IPS DF 6.9 (cell line): ENCODE data around the gene ONECUT1.
"Not testable (repeated sequence)": the region's sequence is repeated elsewhere in the genome, so short reads cannot be mapped to it uniquely, and the experiment has no call there.

ENCODE experiments used
- DNase-seq: peaks from one replicate; pipeline ENCODE4 v3.0.0-alpha.2; 2013; ENCODE audit warnings: low read depth, low spot score
- H3K27ac ChIP-seq: one replicate; pipeline ENCODE4 v1.5.1; 2013; ENCODE audit warnings: low read length, control low read depth
- H3K27me3 ChIP-seq: 2 replicates; pipeline ENCODE4 v1.6.1; 2013; ENCODE audit warnings: mild to moderate bottlenecking, low read length; ENCODE audit not compliant: control insufficient read depth, insufficient read depth
- H3K36me3 ChIP-seq: 2 replicates; pipeline ENCODE4 v1.6.1; 2013; ENCODE audit warnings: low read length; ENCODE audit not compliant: control insufficient read depth, insufficient read depth
- H3K4me1 ChIP-seq: 2 replicates; pipeline ENCODE4 v1.6.1; 2013; ENCODE audit warnings: low read length; ENCODE audit not compliant: control insufficient read depth, insufficient read depth
- H3K4me3 ChIP-seq: 2 replicates; pipeline ENCODE4 v1.5.1; 2013; ENCODE audit warnings: mild to moderate bottlenecking, low read length
- H3K9me3 ChIP-seq: 2 replicates; pipeline ENCODE4 v1.6.1; 2013; ENCODE audit warnings: low read length, inconsistent platforms; ENCODE audit not compliant: control insufficient read depth, insufficient read depth
- WGBS: extraction: QIAGEN DNeasy Blood & Tissue Kit; methylation state at CpG from one replicate; pipeline ENCODE4 v1.1.7; 2013; ENCODE audit warnings: mixed read lengths, missing lambda C conversion rate; ENCODE audit not compliant: insufficient read length, insufficient coverage; 5-methylcytosine and 5-hydroxymethylcytosine counted together

Gene ONECUT1

GRCh38 chr15:52790169-52790708 lies at the start of gene ONECUT1:
TSS of gene ONECUT1 (minus strand) at chr15:52790336. CDS start at chr15:52789884, 452 bp downstream.
- Histone ChIP-seq H3K27me3 (peaks cover 73% of the 10 kb centered on the region), H3K4me3 (peak within 1 kb of the TSS; percentile 38; the same call in 1 of the 2 replicates), H3K27ac (no peak within 1 kb of the TSS), H3K4me1 (peaks cover 19% of the 10 kb centered on the region), H3K36me3 (no peaks in the 10 kb centered on the region), H3K9me3 (no peaks in the 10 kb centered on the region)
- WGBS: no CpG with 5 or more reads among the region's 64 CpGs
- no peak for DNase-seq

- H3K9me3 ChIP-seq: no peaks in the 10 kb centered on the region
- H3K27me3 ChIP-seq: no peaks in the 10 kb centered on the region
- no peak overlapping the region for H3K27ac ChIP-seq
- H3K4me1 ChIP-seq: no peaks in the 10 kb centered on the region
- H3K36me3 ChIP-seq: no peaks in the 10 kb centered on the region
- 100% methylated on average over 3 of the region's 3 CpGs for whole genome bisulfite sequencing
- DNase-seq: no peak
- H3K4me3 ChIP-seq: no peak overlapping the region
Observed at GRCh38 chr15:52834379-52834778, 44.2 kb upstream of the ONECUT1 start.

- DNase-seq, H3K27me3 ChIP-seq, H3K4me1 ChIP-seq, H3K9me3 ChIP-seq, H3K4me3 ChIP-seq, H3K36me3 ChIP-seq, H3K27ac ChIP-seq: not testable (repeated sequence)
- WGBS: no CpG with 5 or more reads among the region's 14 CpGs
Observed at GRCh38 chr15:52824169-52824942, 34.2 kb upstream of the ONECUT1 start.

GRCh38 chr15:52822475-52822874 lies 32.3 kb upstream of the ONECUT1 start:
- no CpG with 5 or more reads among the region's 2 CpGs for WGBS
- Histone ChIP-seq H3K9me3 (no peaks in the 10 kb centered on the region; the same call in 1 of the 2 replicates), H3K4me1 (no peaks in the 10 kb centered on the region), H3K27me3 (no peaks in the 10 kb centered on the region), H3K4me3 (no peak overlapping the region), H3K36me3 (no peaks in the 10 kb centered on the region), H3K27ac (no peak overlapping the region)
- DNase-seq: no peak

GRCh38 chr15:52819253-52819652 lies 29.1 kb upstream of the ONECUT1 start:
- H3K4me3 ChIP-seq: no peak overlapping the region
- H3K27ac ChIP-seq: no peak overlapping the region
- H3K36me3 ChIP-seq: no peaks in the 10 kb centered on the region
- no peaks in the 10 kb centered on the region; the same call in 1 of the 2 replicates for H3K9me3 ChIP-seq
- H3K4me1 ChIP-seq: no peaks in the 10 kb centered on the region
- no peaks in the 10 kb centered on the region for H3K27me3 ChIP-seq
- 100% methylated on average over 1 of the region's 4 CpGs for WGBS
- DNase-seq: no peak

GRCh38 chr15:52815899-52816298 lies 25.8 kb upstream of the ONECUT1 start:
- not testable (repeated sequence) for H3K4me1 ChIP-seq, H3K27ac ChIP-seq, H3K9me3 ChIP-seq, DNase-seq, H3K36me3 ChIP-seq, H3K4me3 ChIP-seq, H3K27me3 ChIP-seq
- no CpG with 5 or more reads among the region's 1 CpG for WGBS

GRCh38 chr15:52808996-52809395 lies 18.9 kb upstream of the ONECUT1 start:
- Histone ChIP-seq H3K4me3 (no peak overlapping the region), H3K36me3 (no peaks in the 10 kb centered on the region), H3K27me3 (no peaks in the 10 kb centered on the region; the same call in 1 of the 2 replicates), H3K9me3 (no peaks in the 10 kb centered on the region), H3K27ac (no peak overlapping the region), H3K4me1 (peaks cover 5% of the 10 kb centered on the region)
- no CpG with 5 or more reads among the region's 2 CpGs for WGBS
- DNase-seq: no peak

GRCh38 chr15:52808441-52808840 lies 18.3 kb upstream of the ONECUT1 start:
- H3K36me3 ChIP-seq: no peaks in the 10 kb centered on the region
- no peak overlapping the region for H3K4me3 ChIP-seq
- H3K27me3 ChIP-seq: no peaks in the 10 kb centered on the region; the same call in 1 of the 2 replicates
- no peak overlapping the region for H3K27ac ChIP-seq
- no CpG with 5 or more reads among the region's 1 CpG for WGBS
- no peak for DNase-seq
- no peaks in the 10 kb centered on the region for H3K9me3 ChIP-seq
- H3K4me1 ChIP-seq: peaks cover 5% of the 10 kb centered on the region

- Histone ChIP-seq H3K27ac (no peak overlapping the region), H3K4me3 (peak overlapping the region; percentile 38; the same call in 1 of the 2 replicates), H3K27me3 (peaks cover 4% of the 10 kb centered on the region; the same call in 1 of the 2 replicates), H3K4me1 (peaks cover 8% of the 10 kb centered on the region), H3K36me3 (0 out of 2 replicates have a peak, but pooled peaks cover 3% of the 10 kb centered on the region), H3K9me3 (no peaks in the 10 kb centered on the region)
- no peak for DNase-seq
- no CpG with 5 or more reads among the region's 9 CpGs for WGBS
Observed at GRCh38 chr15:52806284-52806655, 16.1 kb upstream of the ONECUT1 start.

- Histone ChIP-seq H3K4me1 (peaks cover 10% of the 10 kb centered on the region), H3K36me3 (0 out of 2 replicates have a peak, but pooled peaks cover 3% of the 10 kb centered on the region), H3K27me3 (peaks cover 4% of the 10 kb centered on the region; the same call in 1 of the 2 replicates), H3K27ac (no peak overlapping the region), H3K9me3 (no peaks in the 10 kb centered on the region), H3K4me3 (peak overlapping the region; percentile 38; the same call in 1 of the 2 replicates)
- DNase-seq: no peak
- WGBS: no CpG with 5 or more reads among the region's 93 CpGs
Observed at GRCh38 chr15:52805351-52806283, 15.5 kb upstream of the ONECUT1 start.
